Measurements from ENCODE around the gene ELP4.

DNA sequence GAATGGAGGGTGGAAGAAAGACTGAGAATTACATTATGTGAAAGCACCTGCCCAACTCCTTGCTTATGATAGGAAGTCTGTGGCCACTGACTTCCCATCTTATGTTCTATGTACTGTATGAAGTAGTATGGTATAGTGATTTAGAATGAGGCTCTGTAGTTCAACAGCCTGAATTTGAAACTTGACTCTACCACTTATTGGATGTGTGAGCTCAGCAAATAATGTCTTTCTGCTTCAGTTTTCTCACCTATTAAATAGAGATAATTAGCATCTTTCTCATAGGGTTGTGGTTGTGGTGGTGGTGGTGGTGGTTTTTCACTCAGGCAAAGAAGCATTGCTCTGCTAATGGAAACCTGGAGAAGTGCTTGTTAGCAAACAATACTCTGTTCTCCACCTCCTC is 180.0 kb downstream of the ELP4 start:
- TF ChIP-seq, protein P1, sequence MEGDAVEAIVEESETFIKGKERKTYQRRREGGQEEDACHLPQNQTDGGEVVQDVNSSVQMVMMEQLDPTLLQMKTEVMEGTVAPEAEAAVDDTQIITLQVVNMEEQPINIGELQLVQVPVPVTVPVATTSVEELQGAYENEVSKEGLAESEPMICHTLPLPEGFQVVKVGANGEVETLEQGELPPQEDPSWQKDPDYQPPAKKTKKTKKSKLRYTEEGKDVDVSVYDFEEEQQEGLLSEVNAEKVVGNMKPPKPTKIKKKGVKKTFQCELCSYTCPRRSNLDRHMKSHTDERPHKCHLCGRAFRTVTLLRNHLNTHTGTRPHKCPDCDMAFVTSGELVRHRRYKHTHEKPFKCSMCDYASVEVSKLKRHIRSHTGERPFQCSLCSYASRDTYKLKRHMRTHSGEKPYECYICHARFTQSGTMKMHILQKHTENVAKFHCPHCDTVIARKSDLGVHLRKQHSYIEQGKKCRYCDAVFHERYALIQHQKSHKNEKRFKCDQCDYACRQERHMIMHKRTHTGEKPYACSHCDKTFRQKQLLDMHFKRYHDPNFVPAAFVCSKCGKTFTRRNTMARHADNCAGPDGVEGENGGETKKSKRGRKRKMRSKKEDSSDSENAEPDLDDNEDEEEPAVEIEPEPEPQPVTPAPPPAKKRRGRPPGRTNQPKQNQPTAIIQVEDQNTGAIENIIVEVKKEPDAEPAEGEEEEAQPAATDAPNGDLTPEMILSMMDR (IDR thresholded peaks at IDR 0.05): no peak
- TF ChIP-seq, protein P2, sequence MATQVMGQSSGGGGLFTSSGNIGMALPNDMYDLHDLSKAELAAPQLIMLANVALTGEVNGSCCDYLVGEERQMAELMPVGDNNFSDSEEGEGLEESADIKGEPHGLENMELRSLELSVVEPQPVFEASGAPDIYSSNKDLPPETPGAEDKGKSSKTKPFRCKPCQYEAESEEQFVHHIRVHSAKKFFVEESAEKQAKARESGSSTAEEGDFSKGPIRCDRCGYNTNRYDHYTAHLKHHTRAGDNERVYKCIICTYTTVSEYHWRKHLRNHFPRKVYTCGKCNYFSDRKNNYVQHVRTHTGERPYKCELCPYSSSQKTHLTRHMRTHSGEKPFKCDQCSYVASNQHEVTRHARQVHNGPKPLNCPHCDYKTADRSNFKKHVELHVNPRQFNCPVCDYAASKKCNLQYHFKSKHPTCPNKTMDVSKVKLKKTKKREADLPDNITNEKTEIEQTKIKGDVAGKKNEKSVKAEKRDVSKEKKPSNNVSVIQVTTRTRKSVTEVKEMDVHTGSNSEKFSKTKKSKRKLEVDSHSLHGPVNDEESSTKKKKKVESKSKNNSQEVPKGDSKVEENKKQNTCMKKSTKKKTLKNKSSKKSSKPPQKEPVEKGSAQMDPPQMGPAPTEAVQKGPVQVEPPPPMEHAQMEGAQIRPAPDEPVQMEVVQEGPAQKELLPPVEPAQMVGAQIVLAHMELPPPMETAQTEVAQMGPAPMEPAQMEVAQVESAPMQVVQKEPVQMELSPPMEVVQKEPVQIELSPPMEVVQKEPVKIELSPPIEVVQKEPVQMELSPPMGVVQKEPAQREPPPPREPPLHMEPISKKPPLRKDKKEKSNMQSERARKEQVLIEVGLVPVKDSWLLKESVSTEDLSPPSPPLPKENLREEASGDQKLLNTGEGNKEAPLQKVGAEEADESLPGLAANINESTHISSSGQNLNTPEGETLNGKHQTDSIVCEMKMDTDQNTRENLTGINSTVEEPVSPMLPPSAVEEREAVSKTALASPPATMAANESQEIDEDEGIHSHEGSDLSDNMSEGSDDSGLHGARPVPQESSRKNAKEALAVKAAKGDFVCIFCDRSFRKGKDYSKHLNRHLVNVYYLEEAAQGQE (IDR thresholded peaks at IDR 0.05; ENCODE audit: insufficient read depth in 1 of 2, low read depth in 2 of 2, low read length in 1 of 2): no peak
- TF ChIP-seq POLR2AphosphoS5 (IDR thresholded peaks at IDR 0.05; ENCODE audit: low read depth, low read length): no peak
